Subcutaneous abdominal adipose tissue (tissue), 5 donors: ENCODE data around the gene MCC.

ENCODE experiments used
- H3K27ac ChIP-seq: one replicate; pipeline ENCODE4 v1.7.0; 2013; ENCODE audit warnings: low read depth, mild to moderate bottlenecking, inconsistent platforms, low read length, moderate library complexity
- H3K27me3 ChIP-seq, 5 donors: one replicate each; pipeline ENCODE4 v1.7.0; 2013; ENCODE audit warnings: low read length in 5 of 5, inconsistent platforms in 1 of 5; ENCODE audit not compliant: control insufficient read depth in 5 of 5, insufficient read depth in 4 of 5
- H3K36me3 ChIP-seq, 5 donors: one replicate each; pipeline ENCODE4 v1.7.0; 2013; ENCODE audit warnings: low read length in 5 of 5; ENCODE audit not compliant: control insufficient read depth in 5 of 5, insufficient read depth in 5 of 5
- H3K4me1 ChIP-seq, 5 donors: one replicate each; pipeline ENCODE4 v1.7.0; 2013; ENCODE audit warnings: low read length in 5 of 5, mild to moderate bottlenecking in 3 of 5, moderate library complexity in 1 of 5; ENCODE audit not compliant: control insufficient read depth in 5 of 5, insufficient read depth in 5 of 5
- H3K4me3 ChIP-seq, 5 donors: one replicate each; pipeline ENCODE4 v1.7.0; 2013; ENCODE audit warnings: low read length in 5 of 5, low read depth in 1 of 5
- H3K9ac ChIP-seq, 5 donors: one replicate each; pipeline ENCODE4 v1.7.0; 2013; ENCODE audit warnings: low read length in 5 of 5, mild to moderate bottlenecking in 4 of 5, moderate library complexity in 3 of 5
- H3K9me3 ChIP-seq, 5 donors: one replicate each; pipeline ENCODE4 v1.7.0; 2013; ENCODE audit warnings: low read length in 5 of 5; ENCODE audit not compliant: control insufficient read depth in 5 of 5
- donor health status: healthy.
- donor health status: healthy.
- donor health status: healthy.
- donor health status: healthy.
- donor health status: healthy.

The MCC gene

DNA sequence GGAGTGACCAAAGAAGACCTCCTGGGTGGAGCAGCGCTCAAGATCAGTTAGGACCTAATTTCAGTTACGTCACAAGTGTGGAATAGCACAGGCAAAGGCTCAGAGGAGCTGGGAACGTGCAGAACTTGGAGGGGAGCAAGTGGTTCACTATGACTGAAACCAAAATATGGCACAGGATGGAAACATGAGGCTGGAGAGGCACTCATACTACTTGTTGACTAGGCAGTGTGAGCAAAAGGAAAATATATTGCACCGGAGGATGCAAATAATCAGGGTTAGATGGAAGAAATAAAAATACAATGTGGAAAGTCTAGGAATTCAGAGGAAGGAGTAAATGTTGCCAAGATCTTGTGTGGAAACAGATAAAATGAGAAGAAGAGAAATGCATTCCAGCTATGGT is 363.3 kb downstream of the MCC start:
- no peak overlapping the region for H3K4me3 ChIP-seq
- no peak overlapping the region for H3K9ac ChIP-seq
- H3K27me3 ChIP-seq, result no peaks in the 10 kb centered on the region
- no peaks in the 10 kb centered on the region for H3K36me3 ChIP-seq
- no peaks in the 10 kb centered on the region for H3K9me3 ChIP-seq
- no peak overlapping the region for H3K27ac ChIP-seq
- peaks cover 6 to 42% (median 35%) of the 10 kb centered on the region in 5 donors for H3K4me1 ChIP-seq

DNA sequence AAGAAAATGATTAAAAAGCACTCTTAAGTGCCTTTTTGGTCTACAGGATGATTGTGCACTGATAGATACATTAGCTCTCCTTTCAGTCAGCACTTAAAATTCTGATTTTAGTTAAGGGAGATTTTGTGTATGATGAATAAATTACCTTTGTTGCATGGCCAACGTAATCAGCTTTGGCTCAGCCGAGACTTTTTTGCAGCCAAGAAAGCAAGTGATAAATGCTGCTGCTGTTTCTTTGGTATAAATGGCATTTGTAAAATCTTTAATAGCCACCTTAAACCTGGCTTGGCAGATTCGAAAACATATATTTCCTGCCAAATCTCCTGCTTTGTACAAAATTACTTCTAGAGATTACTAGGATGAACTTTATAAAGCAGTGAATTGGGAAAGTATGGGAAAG is 364.0 kb downstream of the MCC start:
- no peak overlapping the region for H3K4me3 ChIP-seq
- H3K27ac ChIP-seq, result no peak overlapping the region
- H3K9ac ChIP-seq, result no peak overlapping the region
- no peaks in the 10 kb centered on the region for H3K9me3 ChIP-seq
- H3K27me3 ChIP-seq, result no peaks in the 10 kb centered on the region
- peaks cover 6 to 48% (median 41%) of the 10 kb centered on the region in 5 donors for H3K4me1 ChIP-seq
- H3K36me3 ChIP-seq, result no peaks in the 10 kb centered on the region

DNA sequence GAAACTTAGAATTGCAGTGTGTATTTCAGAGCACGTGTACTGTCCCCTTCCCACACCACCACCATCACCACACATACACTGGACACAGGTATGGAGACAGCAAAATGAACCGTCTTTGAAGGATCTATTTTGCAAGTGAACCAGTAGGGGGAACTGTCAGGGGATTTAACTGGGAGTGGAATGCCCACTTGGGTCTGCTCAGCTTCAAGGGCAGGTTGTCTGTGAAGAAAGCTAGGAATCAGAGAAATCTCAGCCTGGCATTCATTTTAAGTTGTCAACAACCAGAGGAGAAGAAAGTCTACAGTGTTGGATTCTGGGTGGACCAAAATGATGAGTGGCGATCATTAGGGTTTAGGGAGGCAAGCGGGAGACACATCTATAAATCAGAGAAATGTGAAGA is 364.6 kb downstream of the MCC start:
- H3K9ac ChIP-seq, result peak overlapping the region in 1 of 5 donors; percentile 1
- no peak overlapping the region for H3K27ac ChIP-seq
- H3K27me3 ChIP-seq, result no peaks in the 10 kb centered on the region
- H3K9me3 ChIP-seq, result no peaks in the 10 kb centered on the region
- peaks cover 9 to 54% (median 47%) of the 10 kb centered on the region in 5 donors for H3K4me1 ChIP-seq
- no peak overlapping the region for H3K4me3 ChIP-seq
- H3K36me3 ChIP-seq, result no peaks in the 10 kb centered on the region

DNA sequence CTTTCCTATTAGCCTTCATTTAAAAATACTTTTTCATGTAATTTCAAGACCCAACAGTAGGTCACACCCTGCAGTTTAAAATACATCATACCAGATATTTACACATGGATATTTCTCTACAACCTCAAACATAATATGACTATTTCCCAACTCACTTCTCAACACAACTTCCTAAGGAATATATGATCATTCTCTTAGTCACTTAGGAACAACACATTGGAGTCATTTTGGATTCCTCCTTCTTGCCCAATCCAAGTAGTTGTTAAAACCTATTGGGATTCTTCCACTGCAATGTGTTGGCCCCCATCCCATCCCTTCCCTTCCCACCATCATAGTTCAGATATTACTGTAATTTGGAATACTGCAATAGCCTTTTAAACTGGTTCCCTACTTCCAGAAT is 366.2 kb downstream of the MCC start:
- no peak overlapping the region for H3K4me3 ChIP-seq
- no peaks in the 10 kb centered on the region for H3K36me3 ChIP-seq
- no peak overlapping the region for H3K9ac ChIP-seq
- H3K27ac ChIP-seq, result peak overlapping the region; percentile 97
- H3K27me3 ChIP-seq, result no peaks in the 10 kb centered on the region
- H3K9me3 ChIP-seq, result no peaks in the 10 kb centered on the region
- peaks cover 9 to 65% (median 51%) of the 10 kb centered on the region in 5 donors for H3K4me1 ChIP-seq

DNA sequence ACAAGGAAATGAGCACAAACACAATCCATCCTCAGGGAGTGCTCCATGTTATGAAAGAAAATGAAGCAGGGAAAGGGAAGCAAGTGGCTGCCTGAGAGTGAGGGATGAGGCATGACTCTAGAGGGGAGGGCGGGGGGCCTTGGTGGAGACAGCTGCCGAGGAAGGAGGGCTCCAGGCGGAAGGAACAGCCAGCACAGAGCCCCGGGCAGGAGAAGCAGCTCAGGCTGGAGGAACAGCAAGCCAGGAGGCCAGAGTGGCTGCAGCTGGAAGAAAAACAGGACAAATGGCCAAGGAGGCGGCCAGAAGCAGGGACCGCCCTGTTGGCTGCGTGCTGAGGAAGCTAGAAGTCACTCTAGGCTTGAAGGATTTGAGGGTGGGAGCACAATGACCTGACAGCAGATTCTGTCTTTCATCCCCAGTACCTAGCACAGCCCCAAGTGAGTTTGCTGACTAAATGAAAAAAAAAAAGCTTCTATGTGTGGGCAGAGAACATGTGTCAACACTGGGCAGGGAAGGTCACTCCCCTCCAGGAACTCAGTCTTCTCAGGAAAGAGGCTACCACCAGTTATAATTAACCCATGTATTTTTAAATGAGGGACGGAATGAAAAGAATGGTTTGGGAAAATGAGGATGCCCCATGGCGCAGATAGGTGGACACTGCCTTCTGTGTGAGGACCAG is 368.9 kb downstream of the MCC start:
- peaks cover 5 to 46% (median 38%) of the 10 kb centered on the region in 5 donors for H3K4me1 ChIP-seq
- peak overlapping the region in 1 of 5 donors; percentile 36 for H3K4me3 ChIP-seq
- peaks cover 0 to 7% (median 0%) of the 10 kb centered on the region in 5 donors for H3K9me3 ChIP-seq
- peak overlapping the region in 2 of 5 donors; percentile 20 to 57 for H3K9ac ChIP-seq
- H3K36me3 ChIP-seq, result peaks cover 0 to 6% (median 2%) of the 10 kb centered on the region in 5 donors
- H3K27ac ChIP-seq, result peak overlapping the region; percentile 76
- H3K27me3 ChIP-seq, result no peaks in the 10 kb centered on the region

DNA sequence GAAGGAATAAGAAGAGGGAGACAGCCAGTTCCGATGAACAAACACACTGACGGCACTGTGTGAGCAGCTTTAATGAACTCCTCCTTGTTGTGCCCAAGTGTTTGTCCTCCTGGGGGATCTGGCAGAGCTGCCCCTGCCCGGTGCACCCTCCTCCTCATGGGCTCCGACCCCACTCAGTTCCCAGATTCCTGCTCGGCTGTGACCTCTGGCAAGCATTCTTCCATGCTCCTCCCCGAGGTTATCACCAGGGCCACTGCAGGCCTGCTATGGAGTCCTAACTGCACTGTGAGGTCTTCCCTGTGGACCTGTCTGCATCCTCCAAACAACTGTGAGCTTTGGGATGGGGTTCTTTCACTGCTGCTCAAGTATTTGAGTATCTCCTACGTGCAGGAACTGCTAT is 369.5 kb downstream of the MCC start:
- Histone ChIP-seq H3K9me3 (peaks cover 0 to 10% (median 0%) of the 10 kb centered on the region in 5 donors), H3K4me3 (peak overlapping the region in 2 of 5 donors; percentile 1 to 36), H3K27me3 (no peaks in the 10 kb centered on the region), H3K4me1 (peaks cover 5 to 42% (median 32%) of the 10 kb centered on the region in 5 donors), H3K9ac (peak overlapping the region in 2 of 5 donors; percentile 21 to 56), H3K36me3 (peaks cover 0 to 6% (median 2%) of the 10 kb centered on the region in 5 donors), H3K27ac (peak overlapping the region; percentile 76)

DNA sequence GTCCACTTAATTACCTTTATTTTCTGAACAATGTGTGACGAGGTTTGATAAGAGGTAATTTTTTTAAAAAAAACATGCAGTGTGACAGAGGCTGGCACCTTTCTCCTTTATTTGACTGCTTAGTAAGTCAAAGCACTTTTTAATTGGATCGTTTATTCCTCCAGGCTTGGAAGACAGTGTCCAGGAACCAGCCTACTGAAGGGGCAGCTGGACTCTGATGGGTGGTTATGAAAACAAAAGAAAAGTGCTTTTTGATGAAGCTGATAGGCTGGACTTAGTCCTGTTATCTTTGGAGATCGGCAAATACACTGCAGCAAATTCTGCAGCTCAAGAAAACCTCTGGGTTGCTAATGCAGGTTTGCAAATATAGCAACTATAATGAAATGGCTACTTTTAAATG is 370.0 kb downstream of the MCC start:
- H3K36me3 ChIP-seq, result peaks cover 0 to 6% (median 2%) of the 10 kb centered on the region in 5 donors
- H3K27me3 ChIP-seq, result no peaks in the 10 kb centered on the region
- H3K4me1 ChIP-seq, result peaks cover 5 to 37% (median 27%) of the 10 kb centered on the region in 5 donors
- no peak overlapping the region for H3K4me3 ChIP-seq
- H3K9me3 ChIP-seq, result peaks cover 0 to 10% (median 0%) of the 10 kb centered on the region in 5 donors
- peak overlapping the region; percentile 76 for H3K27ac ChIP-seq
- no peak overlapping the region for H3K9ac ChIP-seq

DNA sequence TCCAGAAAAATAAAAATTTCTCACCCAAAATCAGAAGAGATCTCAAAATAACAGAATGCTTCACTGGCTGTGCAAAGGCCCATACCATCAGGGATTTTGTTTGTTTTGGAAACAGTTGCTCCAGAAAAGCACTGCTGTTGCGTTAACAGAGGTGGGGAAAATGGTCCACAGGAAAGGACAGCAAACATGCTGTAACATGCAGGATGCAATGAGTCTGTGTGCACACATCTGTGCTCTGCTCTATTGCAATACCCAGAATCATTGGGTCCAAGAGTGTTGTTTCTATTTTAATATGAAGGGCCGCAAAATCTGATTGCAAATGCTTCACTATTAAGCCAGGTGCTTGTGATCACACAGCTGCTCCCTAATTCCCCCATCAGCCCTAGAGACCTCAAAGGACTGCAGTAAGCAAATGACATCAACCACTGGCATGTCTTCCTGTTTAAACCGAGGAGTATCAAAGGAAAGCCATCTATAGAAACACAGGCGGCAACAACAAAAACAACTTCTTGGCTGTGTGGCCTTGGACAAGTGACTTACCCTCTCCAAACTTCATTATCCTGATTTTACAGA is 370.6 kb downstream of the MCC start:
- H3K9ac ChIP-seq, result no peak overlapping the region
- no peak overlapping the region for H3K4me3 ChIP-seq
- no peak overlapping the region for H3K27ac ChIP-seq

DNA sequence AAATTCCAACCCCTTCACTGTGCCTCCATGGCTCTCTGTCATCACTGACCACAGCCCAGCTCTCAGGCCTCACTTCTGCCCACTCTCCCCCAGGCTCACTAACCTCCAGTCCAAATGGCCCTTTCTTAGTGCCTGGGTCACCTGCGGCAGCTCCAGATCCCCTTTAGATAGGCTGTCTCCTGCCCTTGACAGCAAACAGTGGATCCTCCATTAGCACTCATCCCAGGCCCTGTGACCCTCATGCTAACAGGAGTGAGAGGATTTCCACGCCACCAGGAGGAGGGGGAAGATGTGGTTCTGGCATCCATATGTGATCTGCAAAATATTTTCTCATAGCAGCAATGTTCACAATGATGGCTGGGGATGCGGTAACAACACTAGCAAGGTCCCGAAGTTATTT is 372.3 kb downstream of the MCC start:
- peaks cover 0 to 10% (median 0%) of the 10 kb centered on the region in 5 donors for H3K9me3 ChIP-seq
- peaks cover 3 to 28% (median 20%) of the 10 kb centered on the region in 5 donors for H3K4me1 ChIP-seq
- no peaks in the 10 kb centered on the region for H3K27me3 ChIP-seq
- no peak overlapping the region for H3K4me3 ChIP-seq
- peaks cover 0 to 6% (median 2%) of the 10 kb centered on the region in 5 donors for H3K36me3 ChIP-seq
- H3K27ac ChIP-seq, result no peak overlapping the region
- no peak overlapping the region for H3K9ac ChIP-seq

More for the DNA sequence above, 370.6 kb downstream of the MCC start:
- Histone ChIP-seq H3K4me1 (peaks cover 5 to 31% (median 23%) of the 10 kb centered on the region in 5 donors), H3K9me3 (peaks cover 0 to 10% (median 0%) of the 10 kb centered on the region in 5 donors), H3K36me3 (peaks cover 0 to 6% (median 2%) of the 10 kb centered on the region in 5 donors), H3K27me3 (no peaks in the 10 kb centered on the region)

DNA sequence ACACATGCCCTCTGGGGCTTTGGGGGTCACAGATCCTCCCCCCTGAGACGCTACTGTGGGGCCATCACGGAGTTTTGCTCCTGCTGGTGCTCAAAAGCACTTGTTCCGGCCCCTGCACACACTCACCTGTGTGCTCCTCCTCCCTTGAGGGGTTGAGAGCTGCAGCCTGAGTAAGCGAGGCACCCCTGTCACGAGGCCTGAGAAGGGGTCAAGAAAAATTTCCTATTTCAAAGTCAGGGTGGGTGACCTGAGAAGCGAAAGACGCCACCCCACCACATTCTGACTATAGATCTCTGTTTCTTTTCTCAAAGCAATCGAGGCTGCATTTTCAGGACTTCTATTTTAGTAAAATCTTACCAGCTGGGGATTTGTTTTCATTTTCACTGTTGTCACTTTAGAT is 373.2 kb downstream of the MCC start:
- no peaks in the 10 kb centered on the region for H3K27me3 ChIP-seq
- H3K4me1 ChIP-seq, result peaks cover 3 to 26% (median 20%) of the 10 kb centered on the region in 5 donors
- H3K9me3 ChIP-seq, result peaks cover 0 to 10% (median 0%) of the 10 kb centered on the region in 5 donors
- H3K36me3 ChIP-seq, result peaks cover 0 to 6% (median 2%) of the 10 kb centered on the region in 5 donors
- no peak overlapping the region for H3K4me3 ChIP-seq
- H3K27ac ChIP-seq, result no peak overlapping the region
- H3K9ac ChIP-seq, result no peak overlapping the region
